Activated T-cell treated with anti-CD3 and anti-CD28 coated beads, Interleukin-2, amount 50 U/mL, for 1 hour (primary cell): ENCODE results near the gene NME9.

Source experiments
- DNase-seq: peaks from one replicate; pipeline ENCODE4 v3.0.0-alpha.2; 2020

Gene NME9

GRCh38 chr3:138331143-138331894 is 1.7 kb upstream of the NME9 start:
- no peak for DNase-seq

DNA sequence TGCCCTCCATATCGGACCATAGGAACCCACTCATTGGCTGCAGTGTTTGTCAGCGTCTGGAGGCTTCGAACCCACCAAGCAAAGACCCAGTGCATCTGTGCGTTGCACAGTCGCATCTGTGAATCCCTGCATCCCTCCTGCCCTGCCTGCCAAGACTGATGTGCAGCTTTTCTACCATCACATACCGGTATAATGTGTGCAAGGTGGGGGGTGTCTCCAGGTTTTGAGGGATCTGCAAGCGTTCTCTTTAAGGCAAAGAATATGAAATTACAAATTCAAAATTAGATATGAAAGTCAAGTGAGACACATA is 288 bp upstream of the NME9 start:
- DNase-seq: no peak

DNA sequence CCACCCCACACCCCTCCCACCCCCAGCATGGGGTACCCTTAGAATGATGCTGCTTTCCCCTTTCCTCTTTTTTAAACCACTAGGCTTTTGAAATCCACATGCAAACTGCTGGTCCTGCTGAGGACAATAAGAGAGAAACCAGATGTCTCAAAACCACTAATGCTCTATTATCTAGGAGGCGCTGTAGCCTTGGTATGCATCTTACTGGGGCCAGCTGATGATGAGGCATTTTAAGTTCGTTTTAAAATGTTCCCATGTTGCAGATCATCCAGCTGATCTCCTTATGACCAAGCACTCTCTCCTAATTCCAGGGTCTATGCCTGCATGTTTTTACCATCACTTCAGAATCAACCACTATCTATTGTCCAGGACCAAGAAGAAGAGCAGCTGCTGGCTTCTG is 1.3 kb downstream of the NME9 start:
- DNase-seq: no peak

DNA sequence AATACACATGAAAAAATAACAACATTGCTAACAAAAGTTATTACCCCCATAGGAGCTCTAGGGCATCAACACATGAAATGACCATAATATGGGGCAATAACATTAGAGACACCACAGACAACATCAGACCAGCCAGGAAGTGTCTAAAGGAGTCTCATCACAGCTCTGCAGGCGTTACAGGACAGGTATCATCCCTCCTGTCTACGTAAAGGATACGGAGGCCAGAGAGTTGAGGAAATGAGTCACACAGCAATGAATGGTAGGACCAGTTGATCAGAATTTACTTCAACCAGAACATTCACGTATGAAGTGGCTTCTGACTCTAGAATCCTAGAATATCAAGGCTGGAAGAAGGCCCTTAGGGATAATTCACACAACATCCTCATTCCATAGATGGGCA is 1.8 kb downstream of the NME9 start:
- DNase-seq: no peak

- no peak for DNase-seq
These were observed 2.6 kb downstream of the NME9 start for GRCh38 chr3:138326866-138327595.

DNA sequence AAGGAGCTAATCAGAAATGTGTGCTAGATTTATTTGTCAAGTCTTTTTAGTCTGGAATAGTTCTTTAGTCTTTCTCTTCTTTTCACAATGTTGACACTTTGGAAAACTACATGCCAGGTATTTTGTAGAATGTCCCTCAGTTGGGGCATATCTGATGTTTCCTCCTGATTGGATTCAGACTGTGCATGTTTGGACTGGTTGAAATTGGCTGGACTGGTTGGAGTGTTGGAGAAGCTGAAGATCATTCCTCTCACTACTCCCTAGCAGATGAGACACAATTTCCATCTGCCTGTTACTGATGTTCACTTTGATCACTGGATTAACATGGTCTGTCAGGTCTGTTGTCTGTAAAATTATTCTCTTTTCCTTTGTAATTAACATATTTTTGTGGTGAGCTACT is 3.7 kb downstream of the NME9 start:
- DNase-seq: no peak

DNA sequence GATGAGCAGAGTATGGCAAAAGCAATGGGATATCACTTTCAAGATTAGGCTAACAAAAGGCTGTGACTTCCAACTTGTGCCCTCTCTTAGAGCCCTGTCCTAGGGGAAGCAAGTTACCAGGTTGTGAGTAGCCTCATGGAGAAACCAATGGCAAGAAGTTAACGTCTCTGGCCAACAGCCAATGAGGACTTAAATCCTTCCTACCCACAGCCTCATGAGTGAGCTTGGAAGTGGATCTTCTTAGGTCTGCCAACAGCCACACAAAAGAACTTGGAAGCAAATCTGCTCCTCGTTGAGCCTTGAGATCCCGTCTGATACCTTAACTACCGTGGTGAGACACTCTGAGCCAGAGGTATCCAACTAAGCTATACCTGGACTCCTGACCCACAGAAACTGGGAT is 5.7 kb downstream of the NME9 start:
- DNase-seq: no peak

- no peak for DNase-seq
These were observed 12.0 kb downstream of the NME9 start for GRCh38 chr3:138317687-138318086.

DNA sequence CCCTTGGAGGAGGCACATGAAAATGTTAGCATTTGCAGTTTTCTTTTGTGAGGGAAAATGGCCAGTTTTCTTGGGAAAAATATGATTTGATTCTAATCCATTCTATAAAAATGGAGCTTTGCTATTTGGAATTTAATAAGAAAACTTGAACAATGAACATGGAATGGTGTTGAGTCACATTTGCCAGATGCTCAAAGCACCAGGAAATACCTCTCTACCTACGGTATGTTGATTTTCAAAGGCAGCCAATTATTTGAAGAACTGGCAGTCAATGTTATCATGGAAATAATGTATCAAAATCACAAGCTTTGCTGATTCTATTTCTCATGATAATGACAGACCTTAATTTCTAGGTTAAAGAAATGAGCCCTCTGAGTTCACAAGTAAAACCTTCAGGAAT is 14.9 kb downstream of the NME9 start:
- no peak for DNase-seq

GRCh38 chr3:138310494-138310893 is 19.2 kb downstream of the NME9 start:
- DNase-seq: no peak

- DNase-seq: no peak
These were observed 20.9 kb downstream of the NME9 start for GRCh38 chr3:138308783-138309182.

DNA sequence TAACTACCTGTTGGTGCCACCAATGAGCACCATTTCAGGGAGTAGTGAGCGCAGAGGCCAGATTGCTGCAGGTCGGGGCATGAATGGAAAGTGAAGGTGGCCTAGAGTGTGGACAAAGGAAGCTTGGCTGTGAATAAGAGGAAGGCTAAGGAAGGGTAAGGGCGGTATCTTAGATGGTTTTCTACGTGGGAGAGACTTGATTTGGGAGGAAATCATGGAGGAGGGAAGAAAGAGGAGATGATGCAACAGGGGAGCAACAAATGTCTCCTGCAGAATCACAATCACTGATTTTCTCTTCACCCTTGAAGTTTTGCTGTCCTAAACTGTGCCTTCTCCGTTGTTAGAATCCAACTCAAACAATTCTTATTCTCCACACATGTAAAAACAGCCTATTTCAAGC is 21.8 kb downstream of the NME9 start:
- no peak for DNase-seq

DNA sequence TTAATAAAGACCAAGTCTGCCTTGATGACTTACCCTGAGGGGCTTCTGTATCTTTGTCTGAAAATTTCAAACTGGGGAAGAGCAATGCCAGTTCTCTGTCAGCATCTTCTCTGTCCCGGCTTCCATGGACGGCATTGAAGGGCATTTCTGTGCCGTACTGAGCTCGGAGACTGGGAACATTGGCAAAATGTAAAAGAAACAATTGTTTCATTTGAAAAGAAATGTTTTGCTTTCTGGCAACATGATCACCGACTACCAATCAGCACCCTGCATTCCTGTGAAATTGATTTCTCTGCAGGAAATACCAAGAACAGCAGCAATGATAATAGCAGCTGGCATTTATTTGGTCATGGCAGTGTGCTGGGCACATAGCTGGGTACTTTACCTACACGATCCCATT is 26.2 kb downstream of the NME9 start:
- no peak for DNase-seq

- no peak for DNase-seq
These were observed 29.0 kb downstream of the NME9 start for GRCh38 chr3:138300647-138301046.

DNA sequence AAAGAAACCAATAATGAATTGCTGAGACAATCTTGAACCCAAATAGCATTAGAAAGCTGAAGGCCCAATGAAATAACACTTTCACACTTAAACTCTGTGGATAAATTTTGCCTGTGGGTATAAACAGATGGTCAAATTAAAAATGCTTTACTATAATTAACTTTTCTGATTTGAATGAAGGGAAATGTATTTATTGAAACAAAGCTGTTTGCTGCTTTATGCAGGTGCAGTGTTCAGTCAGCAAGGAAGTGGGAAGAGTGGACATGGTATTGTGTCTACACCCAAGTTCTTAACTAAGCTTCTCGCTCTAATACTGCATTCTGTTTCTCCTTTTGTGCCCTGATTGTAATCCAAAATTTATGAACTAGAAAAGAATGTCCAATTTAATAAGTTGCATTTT is 31.8 kb downstream of the NME9 start:
- DNase-seq: no peak

DNA sequence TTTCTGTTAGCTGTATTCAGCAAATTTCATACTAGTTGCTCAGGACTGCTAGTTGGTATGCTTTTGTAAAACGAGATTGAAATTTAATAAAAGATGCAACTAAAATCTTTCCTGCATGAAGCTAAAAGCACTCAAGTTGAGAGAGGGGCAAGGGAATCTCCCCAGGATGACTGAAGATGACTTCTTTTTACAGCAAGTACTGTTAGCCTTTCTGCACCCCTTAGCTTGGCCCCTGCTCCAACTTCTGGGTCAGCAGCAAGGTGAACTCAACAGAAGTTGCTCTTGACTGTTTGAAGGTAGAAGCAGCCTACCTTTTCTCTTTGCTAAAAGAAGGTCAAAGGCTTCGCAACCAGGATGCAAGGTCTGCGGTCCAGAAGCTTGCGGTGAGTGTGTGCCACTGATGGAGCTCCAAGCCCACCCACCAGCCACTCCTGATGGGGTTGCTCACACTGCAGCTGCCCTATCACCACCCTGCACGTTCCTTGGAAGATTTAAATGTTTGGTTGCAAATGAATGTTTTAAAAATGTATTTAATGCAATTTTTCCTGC is 32.5 kb downstream of the NME9 start:
- DNase-seq: no peak

DNA sequence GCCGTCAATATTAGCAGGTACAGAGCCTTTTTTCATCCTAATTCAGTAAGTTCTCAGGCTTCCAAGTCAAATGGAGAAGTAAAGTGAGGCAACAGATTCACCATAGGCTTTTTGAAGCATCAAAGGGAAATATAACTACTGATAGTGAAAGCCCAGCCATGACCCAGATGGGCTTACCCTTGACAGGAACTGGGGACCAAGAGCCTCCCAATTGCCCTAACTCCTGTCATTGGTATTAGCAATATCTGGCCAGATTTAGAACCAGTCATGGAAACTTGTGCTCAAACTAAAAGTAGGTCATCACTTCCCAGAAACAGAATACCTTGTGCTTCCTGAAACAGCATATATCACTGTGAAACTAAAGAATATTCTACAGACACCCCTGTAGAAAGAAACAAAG is 33.0 kb downstream of the NME9 start:
- DNase-seq: no peak

DNA sequence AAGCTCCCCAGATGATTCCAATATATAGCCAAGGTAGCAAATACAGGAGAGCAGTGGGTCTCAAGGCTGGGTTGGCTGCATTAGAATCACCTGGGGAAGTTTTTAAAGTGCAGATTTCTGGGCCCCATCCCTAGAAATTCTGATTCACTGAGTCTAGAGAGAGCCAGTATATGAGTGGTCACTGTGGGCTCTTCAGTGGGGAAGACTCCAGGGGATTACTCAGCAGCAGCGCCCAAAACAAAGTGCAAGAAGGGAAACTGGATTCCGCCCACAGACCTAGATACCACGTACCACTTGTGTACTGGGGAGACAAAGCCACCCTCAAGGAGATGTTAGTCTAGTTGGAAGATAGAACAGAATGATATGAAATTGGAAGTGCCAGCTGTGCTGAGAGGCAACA is 40.0 kb downstream of the NME9 start:
- DNase-seq: no peak

- DNase-seq: no peak
These were observed 40.4 kb downstream of the NME9 start for GRCh38 chr3:138289260-138289659.

GRCh38 chr3:138284957-138285477 is 44.6 kb downstream of the NME9 start:
- DNase-seq: no peak

DNA sequence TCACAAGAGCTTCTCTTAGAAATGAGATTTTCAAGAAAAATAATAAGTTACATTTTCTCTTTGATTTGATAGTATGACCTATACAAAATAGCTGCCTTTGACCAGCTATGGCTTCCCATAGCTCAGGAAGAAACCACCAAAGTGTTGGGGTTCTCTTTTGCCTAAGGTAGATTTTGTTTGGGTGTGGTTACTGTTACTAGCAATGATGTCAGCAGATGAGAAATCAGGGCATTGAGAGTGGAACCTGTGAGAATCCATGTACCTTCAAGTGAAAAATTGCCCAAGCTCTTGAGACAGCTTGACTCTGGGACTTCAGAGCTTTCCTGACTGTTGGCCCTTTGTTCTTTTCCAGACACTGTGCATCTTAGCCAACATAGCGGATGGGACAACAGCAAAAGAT is 45.6 kb downstream of the NME9 start:
- DNase-seq: no peak

GRCh38 chr3:138282836-138283235 is 46.8 kb downstream of the NME9 start:
- no peak for DNase-seq

DNA sequence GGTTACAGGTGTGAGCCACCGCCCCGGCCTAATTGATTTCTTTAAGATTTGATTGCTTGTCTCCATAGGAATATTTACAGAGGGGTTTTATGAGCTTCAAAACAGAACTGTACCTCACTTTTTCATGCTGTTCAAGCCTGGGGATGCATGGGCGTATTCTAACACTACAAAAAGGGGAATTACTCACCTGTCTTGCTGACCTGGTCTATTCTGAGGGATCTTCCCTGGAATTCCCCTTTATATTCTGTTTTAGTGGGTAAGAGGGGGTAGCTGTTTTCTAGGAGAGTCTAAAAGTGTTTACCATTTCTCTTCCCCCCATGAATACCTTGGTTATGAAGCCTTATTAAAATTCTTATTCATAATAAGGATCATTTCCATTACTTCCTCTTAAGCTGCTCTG is 48.1 kb downstream of the NME9 start:
- no peak for DNase-seq

GRCh38 chr3:138271189-138271794 is 58.4 kb downstream of the NME9 start:
- DNase-seq: no peak
